Stimulated activated CD4-positive, alpha-beta T cell treated with anti-CD3 and anti-CD28 coated beads, Interleukin-1b, Interleukin-23, amount 100 ng/mL, for 24 hours (primary cell): ENCODE data around the gene GAS2L2.
"Not testable (repeated sequence)": the region's sequence is repeated elsewhere in the genome, so short reads cannot be mapped to it uniquely, and the experiment has no call there.

Source experiments
- DNase-seq, 4 experiments: peaks; one replicate each; pipeline ENCODE4 v3.0.0-alpha.2; 2020; ENCODE audit warnings: low read depth in 4 of 4, low spot score in 1 of 4

The GAS2L2 gene

GRCh38 chr17:35730400-35731005, 22.5 kb downstream of the GAS2L2 start:
- DNase-seq = no peak

GRCh38 chr17:35729405-35729833, 23.6 kb downstream of the GAS2L2 start:
- DNase-seq = no peak

GRCh38 chr17:35728551-35728950, 24.5 kb downstream of the GAS2L2 start:
- DNase-seq = no peak

GRCh38 chr17:35727635-35728034, 25.4 kb downstream of the GAS2L2 start:
- DNase-seq = no peak

- no peak for DNase-seq
These were observed 26.0 kb downstream of the GAS2L2 start for GRCh38 chr17:35726953-35727460.

GRCh38 chr17:35726127-35726952, 26.7 kb downstream of the GAS2L2 start:
- no peak for DNase-seq

GRCh38 chr17:35725802-35726126, 27.3 kb downstream of the GAS2L2 start:
- no peak for DNase-seq

- DNase-seq = no peak
These were observed 28.0 kb downstream of the GAS2L2 start for GRCh38 chr17:35725058-35725457.

GRCh38 chr17:35723735-35724134, 29.3 kb downstream of the GAS2L2 start:
- DNase-seq = no peak

- no peak for DNase-seq
These were observed 35.6 kb downstream of the GAS2L2 start for GRCh38 chr17:35717475-35717874.

- DNase-seq = no peak
These were observed 36.1 kb downstream of the GAS2L2 start for GRCh38 chr17:35716897-35717465.

- no peak for DNase-seq
These were observed 36.9 kb downstream of the GAS2L2 start for GRCh38 chr17:35716173-35716572.

- no peak for DNase-seq
These were observed 37.6 kb downstream of the GAS2L2 start for GRCh38 chr17:35715416-35715815.

GRCh38 chr17:35714988-35715387, 38.1 kb downstream of the GAS2L2 start:
- no peak for DNase-seq

- DNase-seq = no peak
These were observed 39.8 kb downstream of the GAS2L2 start for GRCh38 chr17:35713069-35713728.

GRCh38 chr17:35710950-35711349, 42.1 kb downstream of the GAS2L2 start:
- DNase-seq = no peak

GRCh38 chr17:35709874-35710273, 43.2 kb downstream of the GAS2L2 start:
- no peak for DNase-seq

- no peak for DNase-seq
These were observed 44.1 kb downstream of the GAS2L2 start for GRCh38 chr17:35708951-35709350.

- no peak for DNase-seq
These were observed 44.9 kb downstream of the GAS2L2 start for GRCh38 chr17:35708149-35708548.

- no peak for DNase-seq
These were observed 47.3 kb downstream of the GAS2L2 start for GRCh38 chr17:35705705-35706104.

GRCh38 chr17:35705230-35705629, 47.8 kb downstream of the GAS2L2 start:
- no peak for DNase-seq

- not testable (repeated sequence) for DNase-seq
These were observed 49.7 kb downstream of the GAS2L2 start for GRCh38 chr17:35703308-35703707.
